HG03097 (cell line): ENCODE measurements around the gene OR5AC2.

Experiments used
- ATAC-seq: cut with Tn5 transposase; IDR thresholded peaks from one replicate; pipeline ENCODE4 v1.9.1; 2021; ENCODE audit not compliant: unreplicated experiment, low FRiP score

The OR5AC2 gene, protein sequence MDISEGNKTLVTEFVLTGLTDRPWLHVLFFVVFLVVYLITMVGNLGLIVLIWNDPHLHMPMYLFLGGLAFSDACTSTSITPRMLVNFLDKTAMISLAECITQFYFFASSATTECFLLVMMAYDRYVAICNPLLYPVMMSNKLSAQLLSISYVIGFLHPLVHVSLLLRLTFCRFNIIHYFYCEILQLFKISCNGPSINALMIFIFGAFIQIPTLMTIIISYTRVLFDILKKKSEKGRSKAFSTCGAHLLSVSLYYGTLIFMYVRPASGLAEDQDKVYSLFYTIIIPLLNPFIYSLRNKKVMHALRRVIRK

DNA sequence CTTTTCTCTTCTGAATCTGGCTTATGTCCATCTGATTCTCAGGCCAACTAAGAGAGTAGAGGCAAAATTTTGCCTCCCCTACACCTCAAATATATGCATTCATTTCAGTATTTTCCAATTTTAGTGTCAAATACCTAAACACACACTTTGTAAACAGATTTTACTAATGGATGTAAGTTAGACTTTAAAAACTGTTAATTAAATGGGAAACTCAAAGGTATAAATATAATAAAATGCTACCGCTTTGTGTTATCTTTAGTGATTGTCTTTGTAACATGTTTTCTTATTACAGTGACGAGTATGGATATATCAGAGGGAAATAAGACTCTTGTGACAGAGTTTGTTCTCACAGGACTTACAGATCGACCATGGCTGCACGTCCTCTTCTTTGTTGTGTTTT is at the start of gene OR5AC2:
OR5AC2 (plus strand) TSS at position 301 of the 400 bp plus-strand sequence; CDS start at position 301, 0 bp downstream.
- no peak for ATAC-seq

DNA sequence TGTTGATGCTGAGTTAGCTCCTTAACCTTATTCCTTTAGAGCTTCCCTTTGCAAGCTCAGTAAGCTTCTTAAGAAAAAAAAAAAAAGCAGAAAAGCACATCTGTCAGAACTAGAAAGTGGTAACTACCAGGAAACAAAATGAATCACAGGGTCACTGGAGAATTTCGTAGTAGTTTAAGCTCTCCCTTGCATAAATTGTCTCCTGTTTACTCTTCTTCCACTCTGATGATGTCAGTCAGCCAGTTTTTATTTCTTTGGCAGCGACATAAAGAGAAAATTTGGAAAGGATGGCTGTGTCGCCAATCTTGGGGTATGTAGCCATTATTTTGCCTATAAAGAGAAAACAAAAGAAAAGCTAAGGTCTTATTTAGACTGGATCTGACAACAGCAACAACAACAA is 48.7 kb upstream of the OR5AC2 start:
- no peak for ATAC-seq

DNA sequence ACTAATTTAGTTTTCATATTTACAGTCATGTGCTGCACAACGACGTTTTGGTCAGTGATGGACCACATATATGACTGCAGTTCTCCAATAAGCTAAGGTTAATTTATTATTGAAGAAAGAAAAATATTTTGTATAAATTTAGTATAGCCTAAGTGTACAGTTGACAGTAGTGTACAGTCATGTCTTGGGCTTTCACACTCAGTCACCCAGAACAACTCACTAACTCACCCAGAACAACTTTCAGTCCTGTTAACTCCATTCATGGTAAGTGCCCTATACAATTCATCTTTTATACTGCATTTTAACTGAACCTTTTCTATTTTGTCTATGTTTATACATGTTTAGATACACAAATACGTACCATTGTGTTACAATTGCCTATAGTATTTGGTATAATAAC is 48.1 kb upstream of the OR5AC2 start:
- no peak for ATAC-seq

DNA sequence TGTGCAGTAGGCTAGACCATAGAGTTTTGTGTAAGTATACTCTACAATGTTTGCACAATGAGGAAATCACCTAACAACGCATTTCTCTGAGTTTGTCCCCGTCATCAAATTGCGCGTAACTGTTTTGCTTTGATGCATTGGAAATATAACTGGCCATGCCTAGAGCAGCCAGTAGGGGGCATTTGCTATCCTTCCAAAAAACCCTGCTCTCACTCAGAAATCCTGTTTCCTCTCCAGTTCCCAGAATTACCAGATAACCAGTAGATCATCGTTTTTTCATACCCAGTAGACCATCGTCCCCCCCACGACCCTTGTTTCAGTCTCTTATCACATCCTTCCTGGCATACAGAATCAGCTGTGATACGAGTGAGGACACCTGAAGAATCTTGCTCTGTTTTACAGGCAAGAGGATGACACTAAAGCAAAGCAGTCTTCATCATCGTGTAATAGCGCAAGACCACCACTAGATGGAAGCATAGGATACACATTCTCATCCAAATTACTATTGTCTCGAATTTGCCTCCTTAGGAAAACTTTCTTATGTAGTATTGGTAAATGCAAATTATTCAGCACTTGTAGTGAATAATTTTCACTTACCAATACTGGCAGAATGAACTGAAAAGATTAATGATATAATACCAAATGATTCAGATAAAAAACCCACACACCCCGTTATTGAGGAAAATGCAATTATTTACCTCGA is 47.5 kb upstream of the OR5AC2 start:
- peak; percentile 97 for ATAC-seq

DNA sequence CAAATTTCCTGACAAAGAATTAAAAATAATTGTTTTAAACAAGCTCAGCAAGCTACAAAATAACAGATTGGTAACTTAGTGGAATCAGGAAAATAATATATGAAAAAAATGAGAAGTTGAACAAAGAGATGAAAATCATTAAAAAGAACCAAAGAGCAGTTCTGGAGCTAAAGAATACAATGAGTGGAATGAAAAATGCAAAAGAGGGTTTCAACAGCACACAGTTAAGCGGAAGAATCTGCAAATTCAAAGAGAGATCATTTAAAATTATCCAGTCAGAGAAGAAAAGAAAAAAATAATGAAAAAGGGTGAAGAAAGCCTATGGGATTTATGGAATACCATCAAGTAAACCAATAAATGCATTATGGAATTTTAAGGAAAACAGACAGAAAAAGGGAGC is 45.6 kb upstream of the OR5AC2 start:
- ATAC-seq, result no peak

DNA sequence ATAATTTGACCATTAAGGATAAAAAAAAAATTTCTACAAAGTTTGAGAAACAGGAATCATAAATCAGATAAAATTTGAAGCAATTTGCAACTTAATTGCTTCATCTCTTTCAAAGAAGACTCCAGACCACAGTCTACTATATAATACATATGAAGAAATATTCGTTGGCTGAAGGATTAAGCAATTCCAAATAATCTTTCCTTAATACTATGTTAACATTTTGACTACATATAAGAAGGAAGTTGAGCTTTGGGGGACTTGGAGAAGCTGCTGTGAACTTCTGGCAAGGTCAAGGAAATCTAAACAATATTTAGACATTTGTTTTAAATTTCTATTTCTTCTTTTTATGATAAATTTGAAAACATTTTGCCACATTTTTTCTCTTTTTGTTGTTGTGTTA is 38.4 kb upstream of the OR5AC2 start:
- ATAC-seq, result no peak

DNA sequence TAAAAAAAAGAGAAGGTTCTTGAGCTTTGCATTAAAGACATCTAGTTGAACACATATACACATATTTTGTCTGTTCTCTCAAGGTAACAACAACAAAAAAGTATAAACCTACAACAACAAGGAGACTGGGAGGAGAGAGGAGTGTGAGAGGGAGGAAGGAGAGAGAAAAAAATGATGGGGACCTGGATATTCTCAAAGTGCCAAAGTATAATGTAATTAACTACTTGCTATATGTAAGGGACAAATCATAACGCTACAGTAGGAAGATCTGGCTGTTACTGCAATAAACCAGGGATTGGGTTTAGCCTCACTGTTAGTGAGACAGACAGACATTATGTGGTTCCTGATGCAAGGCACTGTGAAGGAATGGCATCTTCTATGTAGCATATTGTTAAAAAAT is 37.7 kb upstream of the OR5AC2 start:
- ATAC-seq, result no peak

DNA sequence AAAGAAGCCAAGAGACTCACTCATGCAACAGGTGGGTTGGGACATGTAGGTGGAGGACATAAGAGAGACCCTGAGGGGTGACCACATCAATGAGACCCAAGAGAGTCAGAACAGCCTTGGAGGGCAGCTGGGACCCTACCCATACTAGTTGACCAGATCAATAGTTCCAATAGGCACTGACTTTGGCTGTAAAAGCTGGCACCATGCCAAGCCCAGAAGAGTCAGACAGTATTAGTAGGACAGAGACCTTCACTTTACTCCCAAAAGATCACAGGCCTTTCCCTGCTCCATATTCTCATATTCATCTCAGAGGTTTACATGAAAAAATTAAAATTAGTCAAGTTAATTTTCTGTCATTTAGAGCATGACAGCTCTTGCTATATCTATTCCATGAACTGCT is 30.9 kb upstream of the OR5AC2 start:
- ATAC-seq, result no peak

DNA sequence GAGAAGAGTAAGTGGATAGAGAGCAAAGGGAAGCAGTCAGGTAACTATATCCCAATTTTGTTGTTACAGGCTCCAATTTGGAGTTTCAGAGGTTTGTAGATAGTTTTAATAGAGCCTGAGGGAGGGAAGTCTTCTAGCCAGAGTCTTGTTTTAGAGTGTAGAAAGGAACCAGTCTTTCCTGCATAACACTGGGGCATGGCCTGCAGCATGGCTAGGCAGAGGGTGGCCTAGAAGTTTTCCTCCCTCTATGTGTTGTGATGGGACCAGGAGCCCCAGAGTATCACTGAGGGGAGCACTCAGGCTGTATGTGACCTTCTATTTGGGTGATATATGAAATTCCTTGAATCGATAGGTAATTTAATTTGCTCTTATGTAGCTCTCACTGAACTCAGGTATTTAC is 29.3 kb upstream of the OR5AC2 start:
- ATAC-seq, result no peak

DNA sequence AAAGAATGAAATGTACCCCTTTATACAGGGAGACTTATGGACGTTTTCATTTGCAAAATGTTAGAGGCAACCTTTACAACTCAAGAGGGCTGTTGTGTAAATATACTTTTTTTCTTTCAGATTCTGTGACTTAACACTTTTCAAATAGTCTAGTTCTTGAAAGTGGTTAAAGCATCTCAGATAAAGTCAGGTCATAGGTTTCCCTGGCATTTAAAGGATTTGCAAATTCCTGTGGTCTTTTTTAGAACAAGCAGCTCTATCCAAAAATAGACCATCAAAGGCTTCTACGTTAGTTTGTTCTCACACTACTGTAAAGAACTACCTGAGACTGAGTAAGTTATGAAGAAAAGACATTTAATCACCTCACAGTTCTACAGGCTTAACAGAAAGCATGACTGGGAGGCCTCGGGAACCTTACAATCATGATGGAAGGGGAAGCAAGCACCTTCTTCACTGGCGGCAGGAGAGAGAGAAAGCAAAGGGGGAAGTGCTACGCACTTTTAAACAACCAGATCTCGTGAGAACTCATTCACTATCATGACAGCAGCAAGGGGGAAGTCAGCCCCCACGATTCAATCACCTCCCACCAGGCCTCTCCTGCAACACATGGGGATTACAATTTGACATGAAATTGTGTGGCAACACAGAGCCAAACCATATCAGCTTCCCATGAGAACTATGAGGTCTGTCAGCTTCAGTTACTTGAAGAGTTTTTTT is 28.6 kb upstream of the OR5AC2 start:
- no peak for ATAC-seq

DNA sequence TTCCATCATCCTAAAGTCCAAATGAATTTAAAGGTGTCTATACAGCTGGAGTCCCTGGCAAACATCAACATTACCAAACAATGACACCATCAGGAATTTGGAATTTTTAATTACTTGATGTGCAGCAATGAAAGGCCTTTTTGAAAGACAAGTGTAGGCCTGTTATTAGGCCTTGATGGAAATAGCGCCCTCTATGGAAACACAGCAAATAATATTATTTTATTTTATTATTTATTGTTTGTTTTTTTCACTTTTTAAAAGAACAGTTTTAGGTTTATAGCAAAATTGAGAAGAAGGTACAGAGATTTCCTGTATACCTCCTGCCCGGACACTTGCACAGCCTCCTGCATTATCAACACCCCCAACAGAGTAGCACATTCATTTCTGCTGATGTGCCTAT is 18.1 kb upstream of the OR5AC2 start:
- ATAC-seq, result no peak

DNA sequence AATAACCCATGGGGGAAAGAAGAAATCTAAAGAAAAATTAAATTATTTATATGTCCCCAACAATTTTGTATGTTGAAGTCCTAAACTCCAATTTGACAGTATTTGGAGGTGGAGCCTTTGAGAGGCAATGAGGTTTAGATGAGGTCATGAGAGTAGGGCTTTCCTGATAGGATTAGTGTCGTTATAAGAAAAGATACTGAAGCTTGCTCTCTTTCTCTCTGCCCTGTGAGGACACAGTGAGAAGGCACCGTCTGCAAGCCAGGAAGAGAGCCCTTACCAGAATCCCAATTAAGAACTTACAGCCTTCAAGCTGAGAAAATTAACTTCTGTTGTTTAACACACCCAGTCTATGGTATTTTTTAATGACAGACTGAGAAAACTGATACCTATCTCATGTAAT is 16.1 kb upstream of the OR5AC2 start:
- no peak for ATAC-seq

DNA sequence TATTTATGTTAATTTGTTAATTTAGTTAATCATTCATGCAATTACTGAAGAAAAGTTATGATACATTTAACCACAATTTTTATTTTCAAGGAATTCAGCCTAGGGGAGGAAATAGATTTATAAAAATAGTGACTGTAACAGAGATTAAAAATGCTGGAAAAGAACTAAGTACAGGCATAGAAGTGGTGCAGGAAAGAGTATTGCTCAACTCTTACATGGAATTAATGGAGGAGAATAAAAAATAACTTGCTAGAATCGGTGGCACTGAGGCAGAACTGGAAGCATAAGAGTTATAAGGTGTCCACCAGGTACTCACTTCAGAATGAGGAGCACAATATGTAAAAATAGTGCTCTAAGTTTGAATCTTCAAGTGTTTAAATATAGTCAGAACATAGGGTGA is 13.5 kb upstream of the OR5AC2 start:
- ATAC-seq, result no peak

DNA sequence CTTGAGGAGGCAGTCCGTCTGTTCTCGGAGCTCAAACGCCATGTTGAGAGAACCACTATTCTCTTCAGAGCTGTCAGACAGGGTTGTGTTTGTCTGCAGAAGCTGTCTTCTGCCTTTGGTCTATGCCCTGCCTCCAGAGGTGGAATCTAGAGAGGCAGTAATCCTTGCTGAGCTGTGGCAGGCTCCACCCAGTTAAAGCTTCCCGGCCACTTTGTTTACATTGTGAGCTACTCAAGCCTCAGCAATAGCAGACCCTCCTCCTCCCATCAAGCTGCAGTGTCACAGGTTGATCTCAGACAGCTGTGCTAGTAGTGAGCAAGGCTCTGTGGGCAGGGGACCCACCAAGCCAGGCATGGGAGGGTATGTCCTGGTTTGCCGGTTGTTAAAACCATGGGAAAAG is 8.9 kb downstream of the OR5AC2 start:
- no peak for ATAC-seq

DNA sequence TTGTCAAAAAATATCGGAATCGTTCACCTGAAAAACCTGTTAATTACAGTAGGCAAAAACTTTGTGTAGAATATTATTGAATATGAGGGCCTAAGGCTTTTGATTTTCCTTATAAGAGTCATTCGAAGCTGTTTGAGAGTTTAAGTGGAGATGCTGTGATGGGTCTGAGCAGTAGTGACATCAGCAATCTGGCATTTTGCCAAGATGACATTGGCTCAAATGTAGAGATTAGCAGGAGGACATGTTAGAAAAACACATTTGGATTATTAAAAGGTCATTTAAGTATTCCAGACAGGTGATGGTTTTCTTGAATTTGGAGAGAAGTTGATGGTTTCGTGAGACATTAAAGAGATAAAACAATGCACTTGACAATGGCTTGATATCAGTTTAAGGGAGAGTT is 12.9 kb downstream of the OR5AC2 start:
- no peak for ATAC-seq

DNA sequence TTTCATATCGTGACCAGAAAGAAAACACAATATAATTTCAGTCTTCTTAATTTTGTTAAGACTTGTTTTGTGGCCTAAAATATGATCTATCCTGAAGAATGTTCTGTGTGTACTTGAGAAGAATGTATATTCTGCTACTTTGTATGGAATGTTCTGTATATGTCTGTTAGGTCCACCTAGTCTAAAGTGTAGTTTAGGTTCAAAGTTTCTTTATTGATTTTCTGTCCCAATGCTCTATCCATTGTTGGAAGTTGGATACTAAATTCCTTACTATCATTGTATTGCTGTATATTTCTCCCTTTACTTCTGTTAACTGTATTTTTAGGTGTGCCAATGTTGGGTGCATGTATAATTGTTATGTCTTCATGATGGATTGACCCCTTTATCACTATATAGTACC is 21.2 kb downstream of the OR5AC2 start:
- ATAC-seq, result no peak

DNA sequence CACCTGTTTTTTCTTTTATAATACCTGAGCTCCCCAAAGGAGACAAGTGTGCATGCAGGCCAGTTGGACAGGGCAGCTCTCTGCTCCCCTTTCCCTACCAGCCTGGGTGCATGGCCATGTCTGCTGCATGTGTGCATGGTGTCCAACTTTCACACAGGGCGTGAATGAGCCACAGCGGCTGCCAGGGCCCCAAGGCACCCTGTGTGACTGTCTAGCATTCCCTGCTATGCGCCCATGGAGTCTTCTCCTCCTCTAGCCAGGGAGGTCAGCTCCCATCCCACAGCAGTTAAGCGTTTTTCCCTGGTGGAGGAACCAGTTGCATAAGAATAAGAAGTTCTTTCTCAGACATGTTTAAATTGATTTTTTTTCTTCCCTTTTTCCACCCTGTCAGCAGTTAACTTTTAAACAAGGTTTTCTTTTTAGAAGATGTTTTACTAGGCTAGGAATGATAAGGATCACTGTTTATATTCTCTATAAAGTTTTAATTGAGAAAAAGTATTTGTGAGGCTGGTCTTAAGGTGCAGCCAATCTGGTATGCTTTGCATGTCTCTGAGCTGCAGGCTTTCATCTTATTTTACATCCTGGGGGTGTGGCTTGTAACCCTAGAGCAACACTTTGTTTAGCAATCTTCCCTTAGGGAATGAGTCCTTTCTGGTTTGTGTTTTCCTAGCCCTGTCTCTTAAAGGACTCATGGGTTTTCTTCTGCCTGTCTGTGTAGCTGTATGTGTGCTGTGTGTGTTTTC is 23.0 kb downstream of the OR5AC2 start:
- ATAC-seq, result no peak

DNA sequence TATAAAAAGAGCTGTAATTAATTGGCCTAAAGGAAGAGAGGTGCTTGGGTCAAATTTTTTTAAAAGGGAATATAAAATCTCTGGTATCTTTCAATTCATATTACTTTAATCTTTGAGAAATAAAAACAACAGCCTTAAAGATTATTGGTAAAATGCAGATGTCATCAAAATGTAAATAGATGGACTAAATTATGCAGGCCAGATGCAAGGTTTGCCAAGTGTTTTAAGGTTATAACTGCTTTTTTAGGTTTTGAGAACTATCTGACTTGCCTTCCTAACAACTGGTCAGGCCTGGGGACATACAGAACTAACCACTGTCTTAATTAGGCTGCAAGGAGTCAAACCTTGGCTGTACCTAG is 23.6 kb downstream of the OR5AC2 start:
- ATAC-seq, result no peak

DNA sequence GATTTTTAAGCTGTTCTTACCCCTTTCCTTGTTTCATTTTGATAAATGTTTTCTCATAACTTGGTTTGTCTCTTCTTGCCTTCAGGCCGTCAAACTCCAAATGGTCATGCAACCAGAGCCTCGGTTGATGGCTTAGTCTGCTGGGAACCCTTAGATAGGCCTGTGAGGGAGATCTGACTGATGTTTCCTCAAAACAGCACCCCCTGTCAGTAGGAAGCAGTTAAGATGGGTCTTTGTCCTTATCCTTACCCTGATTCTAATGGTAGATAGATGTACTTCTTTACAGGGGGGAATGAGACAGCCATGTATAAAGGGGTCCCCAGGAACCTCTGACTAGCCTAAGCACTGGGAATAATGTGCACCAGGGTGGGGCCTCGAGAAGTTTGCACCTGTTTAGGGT is 27.3 kb downstream of the OR5AC2 start:
- no peak for ATAC-seq

DNA sequence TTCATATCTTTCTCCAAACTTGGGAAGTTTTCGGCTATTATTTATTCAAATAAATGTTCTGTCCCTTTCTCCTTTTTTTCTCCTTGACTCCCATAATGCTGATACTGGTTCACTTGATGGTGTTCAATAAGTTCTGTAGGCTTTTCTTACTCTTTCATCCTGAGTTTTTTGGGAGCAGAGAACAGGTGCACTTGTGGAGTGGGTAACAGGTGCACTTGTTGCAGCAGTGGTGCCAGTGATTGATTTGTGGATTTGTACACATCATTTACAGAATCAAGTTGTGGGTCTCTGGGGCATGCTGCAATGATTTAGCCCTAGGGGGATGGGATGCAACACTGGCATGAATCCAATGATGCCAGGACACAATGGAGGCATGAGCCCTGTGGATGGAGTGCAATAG is 28.7 kb downstream of the OR5AC2 start:
- no peak for ATAC-seq

DNA sequence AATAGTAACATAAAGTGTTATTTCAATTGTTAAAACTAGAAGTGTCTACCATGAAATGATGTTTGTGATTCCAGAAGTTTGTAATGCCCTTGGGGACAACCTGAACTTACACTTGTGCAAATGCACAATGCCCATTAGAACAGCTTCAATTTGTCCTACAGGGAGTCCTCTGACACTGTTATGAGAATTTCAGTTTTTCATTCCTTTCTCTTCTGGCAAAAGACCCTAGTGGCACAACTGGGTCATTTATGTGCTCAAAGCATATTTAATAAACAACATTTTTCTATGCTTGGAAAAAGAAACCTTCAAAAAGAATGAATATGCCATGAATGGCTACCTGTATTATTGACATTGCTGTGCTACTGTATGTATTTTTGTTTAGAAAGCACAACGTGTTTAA is 43.4 kb downstream of the OR5AC2 start, which contains the start of gene OR5H1:
OR5H1 (plus strand) TSS at position 301 of the 400 bp plus-strand sequence. CDS start 1,977 bp downstream, outside the sequence.
- no peak for ATAC-seq
